H9 (cell line): Measurements from ENCODE around the gene NPAS2. TPM values are rescaled to one million over a fixed set of nuclear protein-coding genes. Genes with fewer than 3 reads are reported as not detected.

Experiments used
- DNase-seq: peaks from one replicate; pipeline ENCODE4 v3.0.0-alpha.2; 2017
- H2AFZ ChIP-seq: one replicate; pipeline ENCODE4 v1.6.1; 2013; ENCODE audit warnings: mild to moderate bottlenecking, low read length, control low read depth, moderate library complexity
- H2AK5ac ChIP-seq: 2 replicates; pipeline ENCODE4 v1.6.1; 2013; ENCODE audit warnings: low read length, control low read depth, mixed read lengths; ENCODE audit not compliant: insufficient read length
- H2BK120ac ChIP-seq: one replicate; pipeline ENCODE4 v1.6.1; 2013; ENCODE audit warnings: low read depth, mild to moderate bottlenecking, low read length, control low read depth, inconsistent platforms; ENCODE audit not compliant: poor library complexity, severe bottlenecking
- H2BK12ac ChIP-seq: 2 replicates; pipeline ENCODE4 v1.6.1; 2013; ENCODE audit warnings: low read length, control low read depth, mixed read lengths, low read depth; ENCODE audit not compliant: insufficient read length
- H2BK15ac ChIP-seq: 2 replicates; pipeline ENCODE4 v1.6.1; 2013; ENCODE audit warnings: low read depth, low read length, control low read depth
- H2BK20ac ChIP-seq: one replicate; pipeline ENCODE4 v1.6.1; 2013; ENCODE audit warnings: low read depth, mild to moderate bottlenecking, low read length, control low read depth, inconsistent platforms; ENCODE audit not compliant: poor library complexity, severe bottlenecking
- H2BK5ac ChIP-seq: 2 replicates; pipeline ENCODE4 v1.6.1; 2013; ENCODE audit warnings: low read length, control low read depth, mixed read lengths; ENCODE audit not compliant: insufficient read length
- H3K14ac ChIP-seq: 2 replicates; pipeline ENCODE4 v1.6.1; 2013; ENCODE audit warnings: low read length, control low read depth; ENCODE audit not compliant: insufficient read depth
- H3K18ac ChIP-seq: 2 replicates; pipeline ENCODE4 v1.6.1; 2013; ENCODE audit warnings: low read depth, mild to moderate bottlenecking, mixed read lengths, low read length, control low read depth; ENCODE audit not compliant: insufficient read length
- H3K23ac ChIP-seq: 2 replicates; pipeline ENCODE4 v1.6.1; 2013; ENCODE audit warnings: low read length, control low read depth, mixed read lengths, low read depth; ENCODE audit not compliant: insufficient read length
- H3K23me2 ChIP-seq: 2 replicates; pipeline ENCODE4 v1.6.1; 2013; ENCODE audit warnings: low read depth, mild to moderate bottlenecking, mixed read lengths, low read length, control low read depth; ENCODE audit not compliant: insufficient read length, poor library complexity, severe bottlenecking
- H3K27ac ChIP-seq: 2 replicates; pipeline ENCODE4 v1.5.1; 2013; ENCODE audit warnings: low read length, control low read depth, mixed read lengths, low read depth; ENCODE audit not compliant: insufficient read length
- H3K27me3 ChIP-seq: 2 replicates; pipeline ENCODE4 v1.6.1; 2013; ENCODE audit warnings: low read length, control low read depth, inconsistent platforms; ENCODE audit not compliant: insufficient read depth
- H3K4ac ChIP-seq: 2 replicates; pipeline ENCODE4 v1.6.1; 2013; ENCODE audit warnings: low read depth, mild to moderate bottlenecking, control low read depth, inconsistent platforms, low read length, moderate library complexity
- H3K4me1 ChIP-seq: 2 replicates; pipeline ENCODE4 v1.6.1; 2013; ENCODE audit warnings: low read length, control low read depth, inconsistent platforms; ENCODE audit not compliant: insufficient read depth
- H3K4me2 ChIP-seq: 2 replicates; pipeline ENCODE4 v1.6.1; 2013; ENCODE audit warnings: low read length, control low read depth, mixed read lengths; ENCODE audit not compliant: insufficient read length, insufficient read depth
- H3K56ac ChIP-seq: 2 replicates; pipeline ENCODE4 v1.6.1; 2013; ENCODE audit warnings: low read depth, mild to moderate bottlenecking, mixed read lengths, low read length, control low read depth; ENCODE audit not compliant: insufficient read length
- H3K79me1 ChIP-seq: 2 replicates; pipeline ENCODE4 v1.6.1; 2013; ENCODE audit warnings: low read depth, mild to moderate bottlenecking, moderate library complexity, low read length, control low read depth, inconsistent platforms; ENCODE audit not compliant: insufficient read depth, poor library complexity, severe bottlenecking
- H3K79me2 ChIP-seq: 2 replicates; pipeline ENCODE4 v1.6.1; 2013; ENCODE audit warnings: low read length, control low read depth, inconsistent platforms; ENCODE audit not compliant: insufficient read depth
- H3K9ac ChIP-seq: 2 replicates; pipeline ENCODE4 v1.6.1; 2013; ENCODE audit warnings: low read length, control low read depth, mixed read lengths; ENCODE audit not compliant: insufficient read length; ENCODE audit errors: extremely low read depth
- H3K9me3 ChIP-seq: one replicate; pipeline ENCODE4 v1.6.1; 2013; ENCODE audit warnings: low read depth, low read length, inconsistent platforms; ENCODE audit not compliant: control insufficient read depth
- H3T11ph ChIP-seq: one replicate; pipeline ENCODE4 v1.6.1; 2013; ENCODE audit warnings: mild to moderate bottlenecking, low read length, control low read depth, inconsistent platforms
- H4K20me1 ChIP-seq: one replicate; pipeline ENCODE4 v1.6.1; 2013; ENCODE audit not compliant: control insufficient read depth, insufficient read length, insufficient read depth
- H4K5ac ChIP-seq: 2 replicates; pipeline ENCODE4 v1.6.1; 2013; ENCODE audit warnings: low read depth, mild to moderate bottlenecking, mixed read lengths, low read length, control low read depth; ENCODE audit not compliant: insufficient read length
- H4K8ac ChIP-seq: replicated peaks from 2 replicates; pipeline ENCODE4 v1.6.1; 2013; ENCODE audit warnings: low read length, control low read depth, mixed read lengths, low read depth; ENCODE audit not compliant: insufficient read length
- H4K91ac ChIP-seq: 2 replicates; pipeline ENCODE4 v1.6.1; 2013; ENCODE audit warnings: low read depth, mild to moderate bottlenecking, moderate library complexity, mixed read lengths, low read length, control low read depth; ENCODE audit not compliant: insufficient read length
- H3K27ac Mint-ChIP-seq, 3 experiments: 2 replicates in 2 of 3; 3 replicates in 1 of 3; pipeline ENCODE4 v1.8.0; 2020 to 2021; ENCODE audit warnings: mixed read lengths in 3 of 3, mild to moderate bottlenecking in 1 of 3, moderate library complexity in 1 of 3
- H3K27me3 Mint-ChIP-seq: 2 replicates; pipeline ENCODE4 v1.8.0; 2021; ENCODE audit warnings: low read depth, mild to moderate bottlenecking, moderate library complexity, mixed read lengths
- H3K36me3 Mint-ChIP-seq, 3 experiments: 2 replicates in 2 of 3; 3 replicates in 1 of 3; pipeline ENCODE4 v1.8.0; 2020 to 2021; ENCODE audit warnings: low read depth in 3 of 3, mixed read lengths in 3 of 3; ENCODE audit not compliant: insufficient read depth in 1 of 3
- H3K4me1 Mint-ChIP-seq, 2 experiments: 2 replicates each; pipeline ENCODE4 v1.8.0; 2020; ENCODE audit warnings: mixed read lengths in 2 of 2
- H3K4me3 Mint-ChIP-seq, 2 experiments: 2 replicates in 1 of 2; 3 replicates in 1 of 2; pipeline ENCODE4 v1.8.0; 2020 to 2021; ENCODE audit warnings: mild to moderate bottlenecking in 2 of 2, mixed read lengths in 2 of 2, moderate library complexity in 1 of 2
- H3K9me3 Mint-ChIP-seq, 2 experiments: 2 replicates in 1 of 2; 3 replicates in 1 of 2; pipeline ENCODE4 v1.8.0; 2020; ENCODE audit warnings: mild to moderate bottlenecking in 2 of 2, mixed read lengths in 2 of 2, moderate library complexity in 1 of 2
- WGBS: extraction: QIAGEN DNeasy Blood & Tissue Kit; methylation state at CpG from one replicate; pipeline ENCODE4 v1.1.7; 2013; ENCODE audit warnings: missing lambda C conversion rate, low lambda C conversion rate, mixed read lengths; ENCODE audit not compliant: insufficient read length; ENCODE audit errors: extremely low coverage; 5-methylcytosine and 5-hydroxymethylcytosine counted together
- total RNA-seq: library from RNA; stranded (reverse); gene quantifications from 2 replicates; pipeline ENCODE4 v1.2.1, GENCODE V29; 2021
- TF ChIP-seq, protein P1 (sequence below): fragments of 200-600 bp; sonication (generic); conservative IDR thresholded peaks from 3 replicates; pipeline ENCODE4 v1.8.0; 2021; ENCODE audit warnings: antibody characterized with exemption, mild to moderate bottlenecking

NPAS2 gene
- total RNA-seq, 1 experiment from 2014 or later = 1.3 TPM

DNA sequence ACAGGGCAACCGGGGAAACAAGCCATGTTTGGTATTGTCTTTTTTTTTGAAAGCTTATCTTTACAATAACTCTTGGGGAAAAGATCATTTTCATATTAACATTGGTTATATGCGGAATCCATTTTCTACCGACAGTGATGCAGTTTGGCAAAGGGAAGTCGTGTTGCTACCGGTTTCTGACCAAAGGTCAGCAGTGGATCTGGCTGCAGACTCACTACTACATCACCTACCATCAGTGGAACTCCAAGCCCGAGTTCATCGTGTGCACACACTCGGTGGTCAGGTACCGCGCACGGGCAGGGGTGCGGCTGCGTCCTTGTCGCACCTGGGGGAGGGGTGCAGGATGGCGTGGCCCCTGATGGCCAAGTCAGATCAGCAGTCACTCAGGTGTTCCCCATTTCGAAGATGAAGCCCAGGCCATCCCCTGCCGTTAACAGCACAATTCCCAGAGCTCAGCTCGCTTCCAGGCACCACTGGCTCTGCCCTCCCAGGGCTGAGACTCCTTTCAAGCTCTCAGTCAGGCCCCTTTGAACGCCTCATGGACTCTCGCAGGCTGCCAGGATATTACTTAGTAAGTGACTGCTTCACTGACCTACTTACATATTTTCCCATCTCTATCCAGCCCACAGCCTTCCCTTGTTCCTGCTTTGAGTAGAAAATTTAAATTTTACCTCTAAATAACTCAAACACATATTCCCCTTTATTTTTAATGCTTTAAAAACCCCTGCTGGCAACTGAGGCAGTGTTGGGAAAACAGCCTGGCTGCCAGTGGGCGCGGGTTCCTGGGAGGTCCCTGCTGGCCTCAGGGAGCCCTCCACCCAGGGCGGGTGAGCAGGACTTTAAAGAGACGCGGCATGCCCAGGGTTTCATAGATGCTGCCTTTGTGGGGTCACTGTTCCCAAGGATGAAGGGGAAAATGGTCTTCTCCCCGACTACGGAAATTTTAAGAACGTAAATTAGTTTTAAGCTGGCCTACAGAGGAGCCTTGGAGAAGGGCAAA, 148.5 kb downstream of the NPAS2 start:
- Histone ChIP-seq H2AFZ (no peak overlapping the region), H4K8ac (no peak overlapping the region)

More for the DNA sequence above, 148.5 kb downstream of the NPAS2 start:
- no peak overlapping the region for H4K5ac ChIP-seq
- TF ChIP-seq, protein P1, sequence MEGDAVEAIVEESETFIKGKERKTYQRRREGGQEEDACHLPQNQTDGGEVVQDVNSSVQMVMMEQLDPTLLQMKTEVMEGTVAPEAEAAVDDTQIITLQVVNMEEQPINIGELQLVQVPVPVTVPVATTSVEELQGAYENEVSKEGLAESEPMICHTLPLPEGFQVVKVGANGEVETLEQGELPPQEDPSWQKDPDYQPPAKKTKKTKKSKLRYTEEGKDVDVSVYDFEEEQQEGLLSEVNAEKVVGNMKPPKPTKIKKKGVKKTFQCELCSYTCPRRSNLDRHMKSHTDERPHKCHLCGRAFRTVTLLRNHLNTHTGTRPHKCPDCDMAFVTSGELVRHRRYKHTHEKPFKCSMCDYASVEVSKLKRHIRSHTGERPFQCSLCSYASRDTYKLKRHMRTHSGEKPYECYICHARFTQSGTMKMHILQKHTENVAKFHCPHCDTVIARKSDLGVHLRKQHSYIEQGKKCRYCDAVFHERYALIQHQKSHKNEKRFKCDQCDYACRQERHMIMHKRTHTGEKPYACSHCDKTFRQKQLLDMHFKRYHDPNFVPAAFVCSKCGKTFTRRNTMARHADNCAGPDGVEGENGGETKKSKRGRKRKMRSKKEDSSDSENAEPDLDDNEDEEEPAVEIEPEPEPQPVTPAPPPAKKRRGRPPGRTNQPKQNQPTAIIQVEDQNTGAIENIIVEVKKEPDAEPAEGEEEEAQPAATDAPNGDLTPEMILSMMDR = no peak
- H2BK120ac ChIP-seq = no peak overlapping the region
- no peak overlapping the region for H3K23ac ChIP-seq
- no CpG with 5 or more reads among the region's 28 CpGs for WGBS
- no peak overlapping the region for H3K27ac Mint-ChIP-seq
- no peak overlapping the region for H3K4ac ChIP-seq
- no peak overlapping the region for H3K4me2 ChIP-seq
- no peak overlapping the region for H3K18ac ChIP-seq
- no peak overlapping the region for H3K4me3 Mint-ChIP-seq
- no peak overlapping the region for H3K14ac ChIP-seq
- no peaks in the 10 kb centered on the region for H4K20me1 ChIP-seq
- no peaks in the 10 kb centered on the region for H3K9me3 Mint-ChIP-seq
- no peaks in the 10 kb centered on the region for H3K79me2 ChIP-seq
- no peak for DNase-seq
- H3K79me1 ChIP-seq = no peaks in the 10 kb centered on the region
- no peaks in the 10 kb centered on the region for H3K9me3 ChIP-seq
- no peak overlapping the region for H3K27ac ChIP-seq
- H3K56ac ChIP-seq = no peak overlapping the region
- H3K9ac ChIP-seq = no peak overlapping the region
- peaks cover 5% of the 10 kb centered on the region in 2 experiments; a peak in 3 of 4 replicates for H3K4me1 Mint-ChIP-seq
- no peak overlapping the region for H2BK12ac ChIP-seq
- no peak overlapping the region for H2BK20ac ChIP-seq
- no peaks in the 10 kb centered on the region for H3K4me1 ChIP-seq
- H2BK15ac ChIP-seq = no peak overlapping the region
- no peak overlapping the region for H3T11ph ChIP-seq
- no peaks in the 10 kb centered on the region; the same call in 1 of the 2 replicates for H3K27me3 Mint-ChIP-seq
- H4K91ac ChIP-seq = no peak overlapping the region
- H2AK5ac ChIP-seq = no peak overlapping the region
- no peaks in the 10 kb centered on the region for H3K36me3 Mint-ChIP-seq
- no peak overlapping the region for H2BK5ac ChIP-seq
- no peaks in the 10 kb centered on the region for H3K27me3 ChIP-seq
- H3K23me2 ChIP-seq = no peaks in the 10 kb centered on the region
